Thyroid gland (tissue), 4 donors: ENCODE data around the gene DIS3L2. TPM values are rescaled to one million over a fixed set of nuclear protein-coding genes. Genes with fewer than 3 reads are reported as not detected.

Experiments used
- DNase-seq, 2 donors: peaks; one replicate each; pipeline ENCODE4 v3.0.0-alpha.2; 2019
- H3K27ac ChIP-seq, 3 donors: fragments of 200-600 bp; sonication (generic); 1 replicate in 2 of 3; 2 replicates in 1 of 3; pipeline ENCODE4 v1.5.1; 2016 to 2019; ENCODE audit warnings: mild to moderate bottlenecking in 1 of 3, moderate library complexity in 1 of 3
- H3K27me3 ChIP-seq: fragments of 200-600 bp; sonication (generic); one replicate; pipeline ENCODE4 v1.5.1; 2019
- H3K36me3 ChIP-seq, 2 donors: fragments of 200-600 bp; sonication (generic); one replicate each; pipeline ENCODE4 v1.5.1; 2016 to 2019
- H3K4me1 ChIP-seq, 2 donors: fragments of 200-600 bp; sonication (generic); one replicate each; pipeline ENCODE4 v1.5.1; 2017 to 2019
- H3K4me3 ChIP-seq, 3 donors: fragments of 200-600 bp; sonication (generic); replicated peaks in 1 of 3; 1 replicate in 2 of 3; 2 replicates in 1 of 3; pipeline ENCODE4 v1.5.1; 2016; ENCODE audit warnings: mild to moderate bottlenecking in 1 of 3
- H3K9me3 ChIP-seq: fragments of 200-600 bp; sonication (generic); one replicate; pipeline ENCODE4 v1.5.1; 2017
- CTCF ChIP-seq, 6 experiments: fragments of 200-600 bp in 3 of 6; fragments of 450-650 bp in 3 of 6; sonication (generic) in 3 of 6; IDR thresholded peaks; one replicate each; pipeline ENCODE4 v1.5.1; 2016 to 2019; ENCODE audit warnings: antibody characterized with exemption in 6 of 6, mild to moderate bottlenecking in 2 of 6, inconsistent platforms in 1 of 6, moderate library complexity in 1 of 6
- POLR2A ChIP-seq, 2 donors: fragments of 450-650 bp; IDR thresholded peaks; one replicate each; pipeline ENCODE4 v1.6.1; 2017; ENCODE audit warnings: antibody characterized with exemption in 2 of 2, mild to moderate bottlenecking in 2 of 2, moderate library complexity in 1 of 2
- WGBS, 2 donors: methylation state at CpG; one replicate each; pipeline ENCODE4 v1.1.5; 2017; 5-methylcytosine and 5-hydroxymethylcytosine counted together
- intact Hi-C: fragments of 100-400 bp; cut with DNase I; formaldehyde crosslinking; loops from one replicate; pipeline ENCODE4 v1.15.1; 2023
- total RNA-seq, 4 donors: library from RNA; depleted of rRNA; stranded (reverse); fragments of >200 nt; gene quantifications; one replicate each; pipeline ENCODE4 v1.2.3, GENCODE V29; 2016

DIS3L2 gene
- total RNA-seq, 4 donors from 2014 or later: 42.2 to 68.7 (median 50.3) TPM

DNA sequence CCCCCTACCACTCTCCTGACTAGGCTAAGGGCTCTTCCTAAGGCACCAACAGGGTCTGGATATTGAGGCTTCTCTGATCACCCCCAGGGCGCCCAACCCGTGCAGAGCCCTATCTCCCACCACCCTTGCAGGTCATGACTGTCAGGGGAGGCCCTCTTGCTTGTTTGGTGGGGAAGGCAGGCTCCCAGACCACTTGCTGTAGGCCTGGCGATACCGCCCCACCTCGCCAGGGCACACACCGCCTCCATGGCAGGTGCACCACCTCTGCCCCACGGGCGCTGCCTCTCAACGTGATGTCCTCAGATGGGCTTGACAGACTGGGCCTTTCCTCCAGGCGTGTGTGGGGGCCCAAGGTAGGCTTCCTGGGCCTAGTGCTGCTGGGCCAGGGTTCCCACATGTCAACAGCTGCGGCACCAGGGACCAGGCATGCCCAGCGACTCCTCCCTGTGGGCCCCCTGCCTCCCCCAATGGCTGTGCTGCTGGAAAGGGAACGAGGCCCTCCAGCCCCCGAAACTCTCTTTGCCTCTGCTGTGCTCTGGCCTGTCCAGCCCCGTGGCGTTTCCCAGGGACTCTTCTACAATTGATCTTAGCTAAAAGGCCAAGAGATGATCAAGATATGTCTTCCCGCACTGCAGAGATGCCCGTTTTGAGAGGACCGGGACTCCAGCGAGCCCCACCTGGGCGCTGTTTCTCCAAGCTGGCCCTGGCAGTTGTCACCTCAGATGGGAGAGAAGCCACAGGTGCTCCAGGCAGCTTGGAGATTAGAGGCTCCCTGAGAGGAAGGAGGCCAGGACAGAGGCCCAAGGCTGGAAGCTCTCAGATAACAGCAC is 42.8 kb upstream of the DIS3L2 start:
- intact Hi-C loops: no loop called here
- Histone ChIP-seq H3K9me3 (no peaks in the 10 kb centered on the region), H3K27ac (no peak overlapping the region), H3K4me3 (no peak overlapping the region), H3K4me1 (peaks cover 13 to 15% of the 10 kb centered on the region in 2 donors), H3K36me3 (no peaks in the 10 kb centered on the region), H3K27me3 (no peaks in the 10 kb centered on the region)
- DNase-seq: no peak
- WGBS, 2 donors: 90 to 99% methylated on average over 13 to 16 of the region's 21 CpGs
- TF ChIP-seq CTCF (IDR thresholded peaks at IDR 0.05) (no peak), POLR2A (IDR thresholded peaks at IDR 0.05) (no peak)

GRCh38 chr2:231919341-231920035 is 42.0 kb upstream of the DIS3L2 start:
- Histone ChIP-seq H3K9me3 (no peaks in the 10 kb centered on the region), H3K4me3 (no peak overlapping the region), H3K27me3 (no peaks in the 10 kb centered on the region), H3K4me1 (peaks cover 6 to 8% of the 10 kb centered on the region in 2 donors), H3K27ac (no peak overlapping the region), H3K36me3 (no peaks in the 10 kb centered on the region)
- DNase-seq: no peak
- intact Hi-C loops: loop anchor here (10.0 kb wide), 1 partner anchor 605 kb away; the partner anchor contains the start of genes CHRND and PRSS56
- TF ChIP-seq POLR2A (IDR thresholded peaks at IDR 0.05): no peak
- TF ChIP-seq CTCF (IDR thresholded peaks at IDR 0.05): no peak
- 85 to 90% methylated on average over 15 of the region's 15 CpGs for WGBS, 2 donors

GRCh38 chr2:231920366-231920765 is 41.1 kb upstream of the DIS3L2 start:
- H3K27me3 ChIP-seq: no peaks in the 10 kb centered on the region
- WGBS, 2 donors: 90 to 95% methylated on average over 1 to 3 of the region's 3 CpGs
- DNase-seq: no peak

GRCh38 chr2:231920795-231921194 is 40.7 kb upstream of the DIS3L2 start:
- intact Hi-C loops: loop anchor here (10.0 kb wide), 1 partner anchor 604 kb away; the partner anchor contains the start of genes CHRND and PRSS56
- 89 to 96% methylated on average over 5 of the region's 5 CpGs for WGBS, 2 donors
- Histone ChIP-seq H3K27me3 (no peaks in the 10 kb centered on the region), H3K36me3 (no peaks in the 10 kb centered on the region), H3K27ac (no peak overlapping the region), H3K9me3 (no peaks in the 10 kb centered on the region), H3K4me1 (peaks cover 5 to 16% of the 10 kb centered on the region in 2 donors), H3K4me3 (no peak overlapping the region)
- no peak for TF ChIP-seq POLR2A (IDR thresholded peaks at IDR 0.05)
- TF ChIP-seq CTCF (IDR thresholded peaks at IDR 0.05): no peak
- no peak for DNase-seq

More at GRCh38 chr2:231920366-231920765, 41.1 kb upstream of the DIS3L2 start:
- Histone ChIP-seq H3K36me3 (no peaks in the 10 kb centered on the region), H3K4me1 (peaks cover under 1 to 12% of the 10 kb centered on the region in 2 donors), H3K9me3 (no peaks in the 10 kb centered on the region), H3K4me3 (no peak overlapping the region), H3K27ac (no peak overlapping the region)
- intact Hi-C loops: loop anchor here (10.0 kb wide), 1 partner anchor 604 kb away; the partner anchor contains the start of genes CHRND and PRSS56
- TF ChIP-seq POLR2A (IDR thresholded peaks at IDR 0.05): no peak

- WGBS, 2 donors: 85 to 86% methylated on average over 15 of the region's 15 CpGs
- Histone ChIP-seq H3K9me3 (no peaks in the 10 kb centered on the region), H3K27ac (no peak overlapping the region), H3K4me3 (no peak overlapping the region), H3K4me1 (peaks cover 14 to 28% of the 10 kb centered on the region in 2 donors), H3K27me3 (no peaks in the 10 kb centered on the region), H3K36me3 (no peaks in the 10 kb centered on the region)
- no peak for DNase-seq
- TF ChIP-seq CTCF (IDR thresholded peaks at IDR 0.05) (no peak), POLR2A (IDR thresholded peaks at IDR 0.05) (no peak)
- intact Hi-C loops: loop anchor here (10.0 kb wide), 1 partner anchor 602 kb away; the partner anchor contains the start of genes CHRND and PRSS56
These were observed 39.1 kb upstream of the DIS3L2 start for GRCh38 chr2:231922311-231923009.
